Spleen (tissue), 11 donors: ENCODE results near the gene ZNF77. TPM values are rescaled to one million over a fixed set of nuclear protein-coding genes. Genes with fewer than 3 reads are reported as not detected.
"Not testable (repeated sequence)": the region's sequence is repeated elsewhere in the genome, so short reads cannot be mapped to it uniquely, and the experiment has no call there.

Experiments used
- DNase-seq: peaks from one replicate; pipeline ENCODE4 v3.0.0-alpha.2; 2020
- H3K27ac ChIP-seq, 8 donors: fragments of 200-600 bp; sonication (generic) in 7 of 8; 1 replicate in 4 of 8; 2 replicates in 4 of 8; pipeline versions ENCODE4 v1.5.0 to v1.8.0; 2016 to 2021; ENCODE audit warnings: inconsistent platforms in 4 of 8, mild to moderate bottlenecking in 4 of 8, moderate library complexity in 1 of 8
- H3K27me3 ChIP-seq, 7 donors: fragments of 200-600 bp; sonication (generic) in 6 of 7; replicated peaks in 1 of 7; 1 replicate in 4 of 7; 2 replicates in 3 of 7; pipeline versions ENCODE4 v1.5.0 to v1.8.0; 2016 to 2021; ENCODE audit warnings: inconsistent platforms in 3 of 7, mild to moderate bottlenecking in 1 of 7
- H3K36me3 ChIP-seq, 6 donors: fragments of 200-600 bp; sonication (generic) in 5 of 6; 1 replicate in 4 of 6; 2 replicates in 2 of 6; pipeline versions ENCODE4 v1.5.0 to v1.8.0; 2016 to 2021; ENCODE audit warnings: inconsistent platforms in 2 of 6
- H3K4me1 ChIP-seq, 6 donors: fragments of 200-600 bp; sonication (generic) in 5 of 6; 1 replicate in 3 of 6; 2 replicates in 3 of 6; pipeline versions ENCODE4 v1.5.0 to v1.8.0; 2016 to 2021; ENCODE audit warnings: inconsistent platforms in 3 of 6
- H3K4me3 ChIP-seq, 8 donors: fragments of 200-600 bp; sonication (generic) in 7 of 8; 1 replicate in 4 of 8; 2 replicates in 4 of 8; pipeline versions ENCODE4 v1.5.0 to v1.8.0; 2016 to 2021; ENCODE audit warnings: inconsistent platforms in 4 of 8, mild to moderate bottlenecking in 4 of 8, moderate library complexity in 2 of 8
- H3K9me3 ChIP-seq, 8 donors: fragments of 200-600 bp; sonication (generic) in 7 of 8; 1 replicate in 4 of 8; 2 replicates in 4 of 8; pipeline versions ENCODE4 v1.5.0 to v1.8.0; 2016 to 2021; ENCODE audit warnings: inconsistent platforms in 4 of 8
- CTCF ChIP-seq, 11 experiments: fragments of 200-600 bp in 7 of 11; fragments of 450-650 bp in 4 of 11; sonication (generic) in 4 of 11; IDR thresholded peaks in 8 of 11; conservative IDR thresholded peaks in 3 of 11; 1 replicate in 7 of 11; 2 replicates in 4 of 11; pipeline versions ENCODE4 v1.4.0 to v1.8.0; 2016 to 2021; ENCODE audit warnings: antibody characterized with exemption in 11 of 11, inconsistent platforms in 4 of 11, mild to moderate bottlenecking in 1 of 11
- POLR2A ChIP-seq, 3 donors: fragments of 450-650 bp; IDR thresholded peaks; one replicate each; pipeline ENCODE4 v1.5.1; 2017; ENCODE audit warnings: antibody characterized with exemption in 3 of 3, mild to moderate bottlenecking in 1 of 3
- POLR2AphosphoS5 ChIP-seq, 3 donors: sonication (generic); formaldehyde crosslinking; IDR thresholded peaks; one replicate each; pipeline ENCODE4 v1.5.1; 2017; ENCODE audit warnings: antibody characterized with exemption in 3 of 3
- WGBS, 5 donors: extraction: QIAGEN DNeasy Blood & Tissue Kit in 3 of 5; methylation state at CpG; one replicate each; pipeline versions ENCODE4 v1.1.5 to v1.1.7; 2013 to 2018; 5-methylcytosine and 5-hydroxymethylcytosine counted together
- intact Hi-C: fragments of 100-400 bp; cut with DNase I; formaldehyde crosslinking; loops from one replicate; pipeline ENCODE4 v1.15.0; 2023; ENCODE audit warnings: low total_unique reads
- polyA plus RNA-seq, 3 donors: library from polyadenylated mRNA; stranded (reverse); fragments of 200-250 nt; gene quantifications; one replicate each; pipeline ENCODE4 v1.2.1, GENCODE V29; 2013
- total RNA-seq, 7 donors: library from RNA; depleted of rRNA in 3 of 7; stranded (reverse); fragments of >200 nt in 3 of 7; fragmentation: NEBNext Ultra II Directional in 4 of 7; extraction: Animal tissue kit (Norgen Biotek cat#: 25700) in 4 of 7; gene quantifications; one replicate each; pipeline versions ENCODE4 v1.1.0 to v1.2.1, GENCODE V29; 2016 to 2021
- donor health status: healthy with polysubstance abuse.
- donor health status: DM: no; HTN: no; CAD: no; lungs with moderate emphysema.
- donor health status: DM: no; HTN: no; CAD: no.
- donor health status: Bipolar disorder and iron deficiency.
- donor health status: healthy.
- donor health status: DM: no; HTN: no; CAD: no.
- donor health status: DM: yes; HTN: yes; CAD: no.

Gene ZNF77
- total and polyA plus RNA-seq, 10 donors = 2.2 to 7.5 (median 4.3) TPM

GRCh38 chr19:2896694-2897093 is 48.1 kb downstream of the ZNF77 start:
- intact Hi-C loops = no loop called here
- TF ChIP-seq POLR2AphosphoS5 (IDR thresholded peaks at IDR 0.05) (no peak), CTCF (IDR thresholded peaks at IDR 0.05 in 8 of 11, conservative IDR thresholded peaks at IDR 0.05 in 3 of 11) (no peak), POLR2A (IDR thresholded peaks at IDR 0.05) (no peak)
- no peak overlapping the region for H3K4me3 ChIP-seq
- no peak for DNase-seq
- no peaks in the 10 kb centered on the region for H3K27me3 ChIP-seq
- H3K27ac ChIP-seq = no peak overlapping the region
- WGBS, 5 donors = 73 to 85% (median 76%) methylated on average over 8 of the region's 8 CpGs
- H3K4me1 ChIP-seq = peaks cover 4 to 10% (median 5%) of the 10 kb centered on the region in 6 donors
- peaks cover 5 to 21% (median 16%) of the 10 kb centered on the region in 8 donors for H3K9me3 ChIP-seq
- no peaks in the 10 kb centered on the region for H3K36me3 ChIP-seq

GRCh38 chr19:2890531-2890930 is 54.2 kb downstream of the ZNF77 start:
- H3K4me3 ChIP-seq, H3K9me3 ChIP-seq, H3K36me3 ChIP-seq, H3K27ac ChIP-seq, H3K27me3 ChIP-seq, DNase-seq, intact Hi-C loops: not testable (repeated sequence)
- peaks cover 0 to 20% (median 3%) of the 10 kb centered on the region in 6 donors for H3K4me1 ChIP-seq
- 80 to 89% (median 86%) methylated on average over 8 of the region's 8 CpGs for WGBS, 5 donors

GRCh38 chr19:2888731-2889224 is 56.0 kb downstream of the ZNF77 start:
- DNase-seq = peak; percentile 91
- H3K27me3 ChIP-seq = no peaks in the 10 kb centered on the region
- peak overlapping the region in 6 of 8 donors; percentile 23 to 75 (median 54) for H3K27ac ChIP-seq
- H3K9me3 ChIP-seq = no peaks in the 10 kb centered on the region
- peak overlapping the region in 5 of 8 donors; percentile 4 to 55 (median 34) for H3K4me3 ChIP-seq
- 39 to 56% (median 54%) methylated on average over 35 to 37 of the region's 37 CpGs for WGBS, 5 donors
- H3K36me3 ChIP-seq = no peaks in the 10 kb centered on the region
- peaks cover 0 to 20% (median 3%) of the 10 kb centered on the region in 6 donors for H3K4me1 ChIP-seq
- peak; percentile 8 to 73 (median 73) for TF ChIP-seq POLR2AphosphoS5 (IDR thresholded peaks at IDR 0.05)
- TF ChIP-seq CTCF (IDR thresholded peaks at IDR 0.05 in 8 of 11, conservative IDR thresholded peaks at IDR 0.05 in 3 of 11) = no peak
- no peak for TF ChIP-seq POLR2A (IDR thresholded peaks at IDR 0.05)
- intact Hi-C loops = no loop called here

- peak in 9 of 11 experiments; percentile 7 to 71 (median 53) for TF ChIP-seq CTCF (IDR thresholded peaks at IDR 0.05 in 8 of 11, conservative IDR thresholded peaks at IDR 0.05 in 3 of 11)
- TF ChIP-seq POLR2AphosphoS5 (IDR thresholded peaks at IDR 0.05) = no peak
- no peak for TF ChIP-seq POLR2A (IDR thresholded peaks at IDR 0.05)
- 28 to 36% (median 33%) methylated on average over 9 of the region's 9 CpGs for WGBS, 5 donors
- intact Hi-C loops = no loop called here
- no peak for DNase-seq
- no peaks in the 10 kb centered on the region for H3K27me3 ChIP-seq
- H3K27ac ChIP-seq = no peak overlapping the region
- no peaks in the 10 kb centered on the region for H3K36me3 ChIP-seq
- H3K9me3 ChIP-seq = no peaks in the 10 kb centered on the region
- H3K4me3 ChIP-seq = no peak overlapping the region
- peaks cover 0 to 20% (median 3%) of the 10 kb centered on the region in 6 donors for H3K4me1 ChIP-seq
Measured at GRCh38 chr19:2887391-2887914, 57.3 kb downstream of the ZNF77 start.
